Right lobe of liver (tissue), 6 donors: Measurements from ENCODE around the gene UNC5C. TPM values are rescaled to one million over a fixed set of nuclear protein-coding genes. Genes with fewer than 3 reads are reported as not detected.

Experiments
- ATAC-seq, 4 donors: fragments of 200-7000 bp; cut with Tn5 transposase; one replicate each; pipeline ENCODE4 v1.9.1; 2020; ENCODE audit warnings: mild to moderate bottlenecking in 4 of 4, moderate library complexity in 4 of 4
- DNase-seq, 3 donors: peaks; one replicate each; pipeline ENCODE4 v3.0.0-alpha.2; 2020
- H3K27ac ChIP-seq, 3 donors: fragments of 200-600 bp; one replicate each; pipeline ENCODE4 v1.8.0; 2022
- H3K27me3 ChIP-seq, 2 donors: fragments of 200-600 bp; one replicate each; pipeline ENCODE4 v1.8.0; 2022
- H3K36me3 ChIP-seq, 4 donors: fragments of 200-600 bp; sonication (generic) in 1 of 4; one replicate each; pipeline versions ENCODE4 v1.5.1 to v1.8.0; 2017 to 2022; ENCODE audit warnings: control low read depth in 1 of 4
- H3K4me1 ChIP-seq, 4 donors: fragments of 200-600 bp; sonication (generic) in 1 of 4; one replicate each; pipeline versions ENCODE4 v1.5.1 to v1.8.0; 2017 to 2022; ENCODE audit warnings: control low read depth in 1 of 4
- H3K4me3 ChIP-seq, 3 donors: fragments of 200-600 bp; one replicate each; pipeline ENCODE4 v1.8.0; 2022
- H3K9me3 ChIP-seq, 4 donors: fragments of 200-600 bp; sonication (generic) in 1 of 4; one replicate each; pipeline versions ENCODE4 v1.5.1 to v1.8.0; 2017 to 2022; ENCODE audit warnings: control low read depth in 1 of 4
- CTCF ChIP-seq, 4 donors: fragments of 200-600 bp in 3 of 4; fragments of 450-650 bp in 1 of 4; IDR thresholded peaks; one replicate each; pipeline versions ENCODE4 v1.5.1 to v1.8.0; 2016 to 2022; ENCODE audit warnings: antibody characterized with exemption in 4 of 4, mild to moderate bottlenecking in 2 of 4
- POLR2A ChIP-seq: fragments of 450-650 bp; IDR thresholded peaks from one replicate; pipeline ENCODE4 v1.6.1; 2017; ENCODE audit warnings: antibody characterized with exemption, mild to moderate bottlenecking
- WGBS: methylation state at CpG from one replicate; pipeline ENCODE4 v1.1.6; 2018; ENCODE audit warnings: low coverage, low lambda C conversion rate; ENCODE audit not compliant: insufficient coverage; ENCODE audit errors: missing lambda C conversion rate; 5-methylcytosine and 5-hydroxymethylcytosine counted together
- intact Hi-C, 2 donors: fragments of 100-400 bp; cut with DNase I; formaldehyde crosslinking; loops; one replicate each; pipeline versions ENCODE4 v1.11.2 to v1.14.1; 2022
- total RNA-seq, 6 experiments: library from RNA; depleted of rRNA in 2 of 6; stranded (reverse); fragments of >200 nt in 2 of 6; fragmentation: NEBNext Ultra II Directional in 3 of 6; extraction: Animal tissue kit (Norgen Biotek cat#: 25700) in 3 of 6; gene quantifications; one replicate each; pipeline versions ENCODE4 v1.1.0 to v1.2.4, GENCODE V29; 2016 to 2023
- donor health status: DM: no; HTN: yes; CAD: no.
- donor health status: DM: no; HTN: no; CAD: no.
- donor health status: DM: no; HTN: no; CAD: no.
- donor health status: DM: no; HTN: yes; CAD: no.
- donor health status: DM: no; HTN: yes; CAD: no.

UNC5C gene
- total RNA-seq, 6 experiments from 2014 or later: 0.50 to 0.71 (median 0.63) TPM

GRCh38 chr4:95540227-95540626 lies 8.5 kb downstream of the UNC5C start:
- H3K27ac ChIP-seq: no peak overlapping the region
- WGBS: 27% methylated on average over 3 of the region's 3 CpGs
- no peak for TF ChIP-seq CTCF (IDR thresholded peaks at IDR 0.05)
- TF ChIP-seq POLR2A: no peak

GRCh38 chr4:95539106-95539505 lies 9.7 kb downstream of the UNC5C start:
- no peak for TF ChIP-seq CTCF (IDR thresholded peaks at IDR 0.05)
- no peak for TF ChIP-seq POLR2A
- Histone ChIP-seq H3K4me1 (no peaks in the 10 kb centered on the region), H3K27me3 (no peaks in the 10 kb centered on the region), H3K36me3 (no peaks in the 10 kb centered on the region), H3K4me3 (no peak overlapping the region), H3K27ac (no peak overlapping the region), H3K9me3 (no peaks in the 10 kb centered on the region)
- ATAC-seq (no peak), DNase-seq (no peak)
- WGBS: 44% methylated on average over 5 of the region's 5 CpGs
- intact Hi-C loops: no loop called here

More at GRCh38 chr4:95540227-95540626, 8.5 kb downstream of the UNC5C start:
- no peaks in the 10 kb centered on the region for H3K27me3 ChIP-seq
- H3K9me3 ChIP-seq: no peaks in the 10 kb centered on the region
- H3K4me3 ChIP-seq: no peak overlapping the region
- ATAC-seq (no peak), DNase-seq (no peak)
- intact Hi-C loops: no loop called here
- H3K36me3 ChIP-seq: no peaks in the 10 kb centered on the region
- no peaks in the 10 kb centered on the region for H3K4me1 ChIP-seq

GRCh38 chr4:95537863-95538488 lies 10.8 kb downstream of the UNC5C start:
- ATAC-seq: no peak

GRCh38 chr4:95537191-95537590 lies 11.6 kb downstream of the UNC5C start:
- DNase-seq (no peak), ATAC-seq (no peak)
- 43% methylated on average over 8 of the region's 8 CpGs for WGBS
- intact Hi-C loops: no loop called here
- H3K36me3 ChIP-seq: no peaks in the 10 kb centered on the region
- TF ChIP-seq POLR2A: no peak
- no peaks in the 10 kb centered on the region for H3K27me3 ChIP-seq
- no peaks in the 10 kb centered on the region for H3K4me1 ChIP-seq
- H3K9me3 ChIP-seq: no peaks in the 10 kb centered on the region
- H3K27ac ChIP-seq: no peak overlapping the region
- no peak overlapping the region for H3K4me3 ChIP-seq

More at GRCh38 chr4:95537863-95538488, 10.8 kb downstream of the UNC5C start:
- Histone ChIP-seq H3K36me3 (no peaks in the 10 kb centered on the region), H3K27ac (no peak overlapping the region), H3K4me3 (no peak overlapping the region), H3K4me1 (no peaks in the 10 kb centered on the region), H3K27me3 (no peaks in the 10 kb centered on the region), H3K9me3 (no peaks in the 10 kb centered on the region)
- no peak for TF ChIP-seq CTCF (IDR thresholded peaks at IDR 0.05)
- no peak for TF ChIP-seq POLR2A
- WGBS: 40% methylated on average over 3 of the region's 3 CpGs
- intact Hi-C loops: no loop called here
- DNase-seq: no peak

- H3K36me3 ChIP-seq: no peaks in the 10 kb centered on the region
- no peaks in the 10 kb centered on the region for H3K27me3 ChIP-seq
- TF ChIP-seq POLR2A (no peak), CTCF (IDR thresholded peaks at IDR 0.05) (no peak)
- ATAC-seq (no peak), DNase-seq (no peak)
- 28% methylated on average over 2 of the region's 2 CpGs for WGBS
- no peaks in the 10 kb centered on the region for H3K4me1 ChIP-seq
- no peaks in the 10 kb centered on the region for H3K9me3 ChIP-seq
- H3K27ac ChIP-seq: no peak overlapping the region
- no peak overlapping the region for H3K4me3 ChIP-seq
- intact Hi-C loops: no loop called here
Observed at GRCh38 chr4:95536650-95537049, 12.1 kb downstream of the UNC5C start.
